GM18870 (cell line): ENCODE measurements around the gene URM1.

ENCODE experiments used
- ATAC-seq: cut with Tn5 transposase; IDR thresholded peaks from one replicate; pipeline ENCODE4 v1.9.1; 2021; ENCODE audit warnings: moderate library complexity; ENCODE audit not compliant: unreplicated experiment

Gene URM1

GRCh38 chr9:128344931-128345605, 26.1 kb upstream of the URM1 start:
- no peak for ATAC-seq

GRCh38 chr9:128349125-128349524, 22.0 kb upstream of the URM1 start:
- no peak for ATAC-seq

- ATAC-seq = no peak
Observed at GRCh38 chr9:128349772-128350171, 21.4 kb upstream of the URM1 start.

GRCh38 chr9:128355451-128355850, 15.7 kb upstream of the URM1 start:
- no peak for ATAC-seq

- ATAC-seq = no peak
Observed at GRCh38 chr9:128358090-128358489, 13.1 kb upstream of the URM1 start.

- no peak for ATAC-seq
Observed at GRCh38 chr9:128358861-128359260, 12.3 kb upstream of the URM1 start.

- no peak for ATAC-seq
Observed at GRCh38 chr9:128360826-128361225, 10.3 kb upstream of the URM1 start.

- no peak for ATAC-seq
Observed at GRCh38 chr9:128361296-128361985, 9.7 kb upstream of the URM1 start.

- no peak for ATAC-seq
Observed at GRCh38 chr9:128361986-128362646, 9.1 kb upstream of the URM1 start.

- no peak for ATAC-seq
Observed at GRCh38 chr9:128362774-128363173, 8.4 kb upstream of the URM1 start.

GRCh38 chr9:128365525-128365924, 5.6 kb upstream of the URM1 start:
- ATAC-seq = no peak

GRCh38 chr9:128369024-128369706, 2.0 kb upstream of the URM1 start:
- ATAC-seq = no peak

GRCh38 chr9:128370367-128370751, 815 bp upstream of the URM1 start:
- no peak for ATAC-seq

- no peak for ATAC-seq
Observed at GRCh38 chr9:128371630-128372117, 500 bp downstream of the URM1 start.

GRCh38 chr9:128372188-128372641, 1.0 kb downstream of the URM1 start:
- no peak for ATAC-seq

- no peak for ATAC-seq
Observed at GRCh38 chr9:128372784-128373183, 1.6 kb downstream of the URM1 start.

- no peak for ATAC-seq
Observed at GRCh38 chr9:128374221-128374675, 3.1 kb downstream of the URM1 start.

GRCh38 chr9:128375865-128376264, 4.7 kb downstream of the URM1 start:
- no peak for ATAC-seq

- no peak for ATAC-seq
Observed at GRCh38 chr9:128382261-128382660, 11.1 kb downstream of the URM1 start.

- no peak for ATAC-seq
Observed at GRCh38 chr9:128383007-128383753, 12.0 kb downstream of the URM1 start.

GRCh38 chr9:128383791-128384190, 12.6 kb downstream of the URM1 start:
- ATAC-seq = no peak
